ENCODE data around the gene APH1B.
A peak's percentile ranks its signal among the peaks of the same experiment; 100 is the strongest.

APH1B gene

GRCh38 chr15:63252292-63252691 lies 25.1 kb upstream of the APH1B start:
- DNase-seq (ENCODE audit: low spot score) = no peak

DNA sequence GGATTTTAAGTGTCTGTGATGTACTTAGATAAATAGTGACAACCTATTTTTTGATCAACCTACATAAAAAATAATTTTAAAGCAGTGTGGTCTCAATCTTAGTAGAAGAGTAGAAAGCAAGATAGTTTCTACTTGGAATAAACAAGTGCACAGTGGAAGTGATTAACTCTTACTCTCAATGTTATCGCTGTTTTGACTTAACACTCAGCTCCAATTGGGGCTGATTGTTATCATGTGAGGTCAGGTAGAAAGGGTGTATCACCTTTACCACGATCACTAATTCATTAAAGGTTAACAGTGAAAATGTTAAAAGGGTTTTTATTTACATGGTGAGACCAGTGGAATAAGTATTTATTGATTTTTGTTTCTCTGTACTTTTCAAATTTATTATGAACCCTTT lies 22.4 kb upstream of the APH1B start:
- no peak for DNase-seq (ENCODE audit: low spot score)

DNA sequence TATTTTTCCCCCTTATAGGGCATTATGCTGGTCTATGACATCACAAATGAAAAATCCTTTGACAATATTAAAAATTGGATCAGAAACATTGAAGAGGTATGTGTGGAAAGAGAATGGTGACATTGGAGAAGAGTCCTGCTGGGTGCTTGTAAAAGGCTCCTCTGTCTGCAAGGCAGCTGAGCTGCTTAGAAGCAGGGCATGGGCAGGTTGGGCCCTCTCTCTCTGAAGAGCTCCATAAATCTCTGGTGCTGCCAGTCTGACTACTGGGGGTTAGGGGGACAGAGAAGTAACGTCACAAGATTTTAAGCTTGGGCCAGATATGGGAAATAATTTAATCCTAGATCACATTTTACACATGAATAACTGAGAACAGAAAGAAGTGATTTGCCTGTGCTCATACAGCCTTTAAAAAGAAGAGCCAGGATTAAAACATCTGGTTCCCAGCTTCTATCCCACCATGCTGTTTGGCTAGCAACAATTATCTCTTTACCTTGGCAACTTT lies 21.9 kb upstream of the APH1B start:
- DNase-seq (ENCODE audit: low spot score) = no peak

DNA sequence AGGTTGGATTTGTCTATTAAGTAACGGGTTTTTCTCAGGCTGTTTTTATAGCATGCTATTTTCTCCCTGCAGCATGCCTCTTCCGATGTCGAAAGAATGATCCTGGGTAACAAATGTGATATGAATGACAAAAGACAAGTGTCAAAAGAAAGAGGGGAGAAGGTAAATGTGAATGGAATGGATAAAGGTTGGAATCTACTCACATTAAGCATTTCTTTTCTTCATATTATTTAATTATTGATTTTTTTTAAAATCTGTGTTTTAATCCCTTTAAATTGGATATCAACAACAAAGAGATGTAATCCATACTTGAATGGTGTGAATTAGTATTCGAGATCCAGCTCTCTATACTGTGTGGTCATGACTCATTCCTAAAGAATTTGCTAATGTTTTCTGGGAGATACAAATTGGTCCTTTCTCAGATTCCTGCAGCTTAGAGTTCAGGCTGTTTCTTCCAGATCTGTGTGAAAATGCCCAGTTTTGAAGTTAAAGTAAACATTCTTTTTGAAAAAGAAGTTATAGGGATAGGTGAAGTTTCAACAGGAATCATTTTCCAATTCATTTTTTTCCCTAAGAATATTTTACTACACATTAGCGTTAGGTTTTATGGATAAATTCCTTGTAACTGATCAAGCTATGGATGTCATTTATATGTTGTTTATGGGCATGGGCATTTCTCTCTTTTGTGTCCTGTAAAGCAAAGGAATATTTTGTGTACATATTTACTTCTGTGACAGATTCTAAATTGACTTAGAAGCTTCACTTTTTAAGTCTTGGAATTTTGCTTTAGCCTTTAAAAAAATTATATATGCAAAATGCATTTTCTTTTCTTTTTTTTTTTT lies 20.8 kb upstream of the APH1B start:
- DNase-seq (ENCODE audit: low spot score) = no peak

DNA sequence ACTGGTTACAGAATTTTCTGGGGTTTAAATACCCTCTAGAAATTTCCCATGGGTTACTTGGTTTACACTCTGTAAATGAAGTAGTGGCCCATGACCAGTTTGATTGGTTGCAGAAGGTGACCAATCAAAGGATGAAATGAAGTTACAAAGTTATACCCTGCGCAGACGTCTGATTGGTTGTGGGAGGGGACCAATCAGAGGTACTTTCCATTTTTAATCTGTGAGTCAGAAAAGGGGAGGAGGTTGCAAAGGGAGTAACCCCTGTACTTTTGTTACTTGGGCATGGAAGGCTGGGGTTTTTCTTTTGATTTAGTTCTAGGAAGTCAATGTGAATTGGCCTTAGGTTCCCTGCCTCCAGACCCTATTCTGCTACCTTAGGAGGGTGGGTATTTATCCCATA lies 18.7 kb upstream of the APH1B start:
- DNase-seq (ENCODE audit: low spot score) = no peak

DNA sequence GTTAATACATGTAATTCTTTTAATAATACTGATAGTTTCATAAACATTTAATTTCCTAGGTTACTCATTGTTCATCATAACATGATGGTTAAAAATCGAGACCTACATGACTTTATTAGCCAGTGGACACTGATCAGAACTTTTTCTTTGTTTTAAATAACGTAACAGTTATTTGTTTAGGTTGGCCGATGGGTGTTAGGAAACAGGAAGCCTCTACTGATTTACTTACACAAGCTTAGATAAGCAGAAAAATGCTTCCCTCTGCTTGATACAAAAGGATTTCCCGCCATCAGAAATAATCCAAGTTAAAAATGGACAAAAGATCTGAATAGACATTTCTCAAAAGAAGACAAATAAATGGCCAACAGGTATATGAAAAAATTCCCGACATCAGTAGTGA lies 16.6 kb upstream of the APH1B start:
- no peak for DNase-seq (ENCODE audit: low spot score)

DNA sequence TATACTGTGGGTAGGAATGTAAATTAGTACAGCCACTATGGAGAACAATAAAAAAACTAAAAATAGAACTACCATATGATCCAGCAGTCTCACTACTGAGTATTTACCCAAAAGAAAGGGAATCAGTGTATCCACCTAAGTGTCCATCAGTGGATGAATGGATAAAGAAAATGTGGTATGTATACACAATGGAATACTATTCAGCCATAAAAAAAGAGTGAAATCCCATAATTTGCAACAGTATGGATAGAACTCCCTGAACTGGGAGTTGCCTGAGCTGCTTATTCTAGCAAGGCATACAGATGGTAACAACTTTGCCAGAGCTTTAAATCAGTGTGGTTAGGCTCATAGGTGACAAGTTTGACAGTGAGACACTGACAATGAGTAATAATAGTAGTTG lies 16.1 kb upstream of the APH1B start:
- DNase-seq (ENCODE audit: low spot score) = no peak

GRCh38 chr15:63263519-63263918 lies 13.9 kb upstream of the APH1B start:
- DNase-seq (ENCODE audit: low spot score) = no peak

DNA sequence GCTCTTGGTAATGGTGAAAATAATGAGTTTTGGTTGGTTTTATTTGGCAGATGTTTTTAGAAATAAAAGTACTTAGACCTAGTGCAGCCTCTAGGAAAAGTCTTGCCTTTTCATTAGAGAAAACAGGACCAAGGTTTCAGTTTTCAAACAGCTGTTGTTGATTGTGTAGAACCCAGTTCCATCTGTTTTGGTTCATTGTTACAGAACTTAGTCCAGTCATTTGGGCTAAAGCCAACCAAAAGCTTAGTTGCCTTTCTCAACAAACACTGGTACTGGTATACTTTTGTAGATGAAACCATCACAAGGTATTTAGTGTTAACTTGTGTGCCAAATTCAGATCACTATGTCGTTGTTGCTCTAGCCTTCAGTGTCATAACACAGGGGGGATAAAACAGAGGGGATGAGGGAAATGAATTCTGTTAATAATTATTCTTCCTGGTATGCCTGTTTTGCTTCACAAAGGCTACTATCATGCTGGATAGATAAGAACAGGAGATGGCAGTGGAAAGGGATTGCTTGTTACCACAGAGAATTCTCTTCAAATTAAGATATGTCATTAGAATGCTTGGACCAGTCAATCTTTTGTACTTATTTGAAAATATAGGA lies 12.6 kb upstream of the APH1B start:
- no peak for DNase-seq (ENCODE audit: low spot score)

- no peak for DNase-seq (ENCODE audit: low spot score)
Observed at GRCh38 chr15:63274427-63274826, 3.0 kb upstream of the APH1B start.

GRCh38 chr15:63276342-63277037 lies 915 bp upstream of the APH1B start:
- DNase-seq (ENCODE audit: low spot score) = no peak

DNA sequence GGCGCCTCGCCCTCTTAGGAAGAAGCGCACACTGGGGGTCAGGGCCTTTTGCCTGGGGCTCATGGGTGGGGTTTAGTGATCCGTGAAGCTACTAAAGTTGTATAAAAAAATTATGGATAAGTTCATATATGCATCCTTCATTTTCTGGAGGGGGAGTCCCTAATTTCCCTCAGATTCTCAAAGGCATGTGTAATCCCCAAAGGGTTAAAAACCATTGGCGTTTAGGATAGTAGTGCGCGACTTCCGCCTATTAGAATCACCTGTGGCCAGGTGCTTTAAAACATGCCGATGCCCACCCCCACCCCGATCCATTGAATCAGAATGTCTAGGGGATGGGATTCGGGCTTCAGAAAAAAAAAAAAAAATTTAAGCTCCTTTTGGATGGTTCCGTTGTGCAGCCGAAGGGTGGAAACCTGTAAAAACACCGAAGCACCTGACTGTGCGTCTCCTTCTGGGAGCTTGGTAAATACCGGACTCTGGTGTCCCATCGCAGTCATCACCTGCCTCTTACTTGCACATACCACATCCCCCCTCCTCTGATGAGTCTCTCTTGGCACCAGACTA lies 570 bp downstream of the APH1B start:
- no peak for DNase-seq (ENCODE audit: low spot score)

- no peak for DNase-seq (ENCODE audit: low spot score)
Observed at GRCh38 chr15:63283126-63283525, 5.7 kb downstream of the APH1B start.

GRCh38 chr15:63284335-63284734 lies 6.9 kb downstream of the APH1B start:
- no peak for DNase-seq (ENCODE audit: low spot score)

- no peak for DNase-seq (ENCODE audit: low spot score)
Observed at GRCh38 chr15:63287109-63287508, 9.7 kb downstream of the APH1B start.

- DNase-seq (ENCODE audit: low spot score) = no peak
Observed at GRCh38 chr15:63288342-63288741, 10.9 kb downstream of the APH1B start.

GRCh38 chr15:63288778-63289378 lies 11.5 kb downstream of the APH1B start:
- peak; percentile 21 for DNase-seq (ENCODE audit: low spot score)

- DNase-seq (ENCODE audit: low spot score) = no peak
Observed at GRCh38 chr15:63291507-63291906, 14.1 kb downstream of the APH1B start.

DNA sequence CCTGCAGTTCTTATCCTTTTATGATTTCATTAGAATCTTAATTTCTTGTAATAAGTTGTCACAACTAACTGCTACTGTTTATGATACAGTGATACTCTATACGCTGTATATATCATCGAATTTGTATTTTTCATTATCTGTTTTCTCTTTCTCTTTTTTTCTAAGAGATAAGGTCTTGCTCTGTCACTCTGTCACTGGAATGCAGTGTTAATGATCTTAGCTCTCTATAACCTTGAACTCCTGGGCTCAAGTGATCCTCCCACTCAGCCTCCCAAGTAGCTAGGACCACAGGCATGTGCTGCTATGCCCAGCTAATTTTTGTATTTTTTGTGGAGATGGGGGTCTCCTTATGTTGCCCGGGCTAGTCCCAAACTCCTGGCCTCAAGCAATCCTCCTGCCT lies 14.8 kb downstream of the APH1B start:
- DNase-seq (ENCODE audit: low spot score) = no peak

DNA sequence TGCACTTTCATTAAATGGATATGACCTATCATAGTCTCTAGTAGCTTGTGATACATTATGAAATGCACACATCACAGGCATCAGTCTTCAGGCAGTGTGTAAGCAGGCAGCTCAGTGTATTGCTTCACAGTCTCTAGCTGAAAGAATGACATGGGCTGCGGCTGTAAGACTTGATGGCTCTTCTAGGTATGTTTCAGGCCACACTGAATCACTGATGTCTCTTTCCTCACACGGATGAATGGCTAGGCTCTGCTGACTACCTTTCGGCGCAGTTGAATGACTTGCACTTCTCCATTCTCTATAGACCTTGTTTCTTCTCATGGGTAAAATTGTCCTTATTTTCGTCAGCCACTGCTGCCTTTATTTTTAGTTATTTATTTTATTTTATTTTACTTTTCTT lies 15.4 kb downstream of the APH1B start:
- no peak for DNase-seq (ENCODE audit: low spot score)

- DNase-seq (ENCODE audit: low spot score) = no peak
Observed at GRCh38 chr15:63294359-63294758, 17.0 kb downstream of the APH1B start.

DNA sequence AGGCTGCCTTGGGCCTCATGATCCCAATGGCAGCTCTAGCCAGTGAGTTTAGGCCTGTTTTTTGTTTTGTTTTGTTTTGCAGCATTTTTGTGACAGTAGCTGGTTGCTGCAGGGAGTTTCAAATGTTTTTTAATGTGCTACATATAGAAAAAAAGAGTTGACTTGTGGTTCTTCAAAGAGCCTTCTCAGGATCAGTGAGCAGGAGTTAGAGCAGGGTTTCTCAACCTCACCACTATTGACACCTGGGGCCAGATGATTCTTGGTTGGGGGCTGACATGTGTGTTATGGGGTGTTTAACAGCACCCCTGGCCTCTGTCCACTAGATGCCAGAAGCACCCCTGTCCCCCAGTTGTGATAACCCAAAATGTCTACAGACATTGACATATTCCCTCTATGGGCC lies 17.9 kb downstream of the APH1B start:
- no peak for DNase-seq (ENCODE audit: low spot score)
